TTC549 (cell line): ENCODE measurements around the gene ST7.
A peak's percentile ranks its signal among the peaks of the same experiment; 100 is the strongest.
"Not testable (repeated sequence)": the region's sequence is repeated elsewhere in the genome, so short reads cannot be mapped to it uniquely, and the experiment has no call there.

Experiments
- FAIRE-seq: peaks from 2 replicates; lab custom pipeline; 2012; peaks lifted over from hg19 to GRCh38; lab: Jason Lieb, UNC

ST7 gene

GRCh38 chr7:117009705-117010361 is 56.5 kb downstream of the ST7 start:
- FAIRE-seq, result no peak

DNA sequence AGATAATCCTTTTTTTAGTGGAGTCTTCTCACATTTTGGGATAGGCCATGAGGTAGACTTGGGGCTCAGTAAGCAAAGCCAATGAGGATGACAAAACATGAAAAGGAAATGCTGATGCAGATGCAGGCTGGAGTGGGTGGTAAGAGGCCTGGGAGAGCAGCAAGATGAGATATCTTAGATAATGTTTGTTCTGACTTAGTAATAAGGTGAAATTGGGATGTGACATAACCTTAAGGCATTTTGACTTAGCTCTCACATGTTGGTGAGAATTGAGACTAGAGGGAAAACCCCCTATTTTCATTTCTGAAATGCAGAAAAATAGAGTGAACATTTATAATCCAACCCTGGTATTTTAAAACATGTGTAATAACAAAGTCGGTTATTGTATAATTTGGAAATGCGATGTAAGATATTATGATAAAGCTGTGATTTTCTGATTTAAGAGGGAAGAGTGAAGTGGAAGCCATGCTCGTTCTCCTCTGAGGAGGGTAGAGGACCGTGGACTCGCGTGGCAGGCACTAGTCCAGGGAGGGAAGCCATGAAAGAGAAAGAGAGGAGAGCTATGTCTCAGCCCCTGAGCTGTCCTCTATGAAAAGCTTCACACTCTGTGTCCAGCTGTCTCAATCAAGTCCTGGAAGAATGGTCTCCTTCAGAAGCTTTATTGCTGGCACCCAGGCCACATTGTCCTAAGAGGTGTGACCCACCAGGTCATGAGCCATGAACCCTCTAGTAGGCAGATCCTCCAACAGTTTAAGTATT is 57.3 kb downstream of the ST7 start:
- FAIRE-seq, result no peak

- FAIRE-seq, result no peak
These were observed 58.3 kb downstream of the ST7 start for GRCh38 chr7:117011419-117012260.

- no peak for FAIRE-seq
These were observed 59.0 kb downstream of the ST7 start for GRCh38 chr7:117012284-117012683.

DNA sequence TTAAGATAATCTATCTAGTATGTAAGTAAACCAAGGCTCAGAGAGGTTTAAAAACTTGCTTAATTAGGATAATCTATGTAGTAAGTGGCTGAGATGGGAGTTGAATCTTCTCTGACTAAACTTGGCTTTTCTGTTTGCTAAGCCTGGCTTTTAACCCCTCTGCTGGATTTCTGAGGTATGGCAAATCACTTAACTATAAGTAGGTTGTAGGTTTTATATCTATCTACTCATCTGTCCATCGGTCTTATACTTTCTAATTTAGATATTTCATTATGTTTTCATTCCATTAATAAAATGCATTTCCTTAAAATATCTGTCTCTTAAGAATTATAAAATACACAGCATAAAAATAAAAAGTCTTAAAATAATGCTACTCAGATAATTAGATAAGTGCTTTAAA is 59.4 kb downstream of the ST7 start:
- FAIRE-seq, result peak; percentile 81

DNA sequence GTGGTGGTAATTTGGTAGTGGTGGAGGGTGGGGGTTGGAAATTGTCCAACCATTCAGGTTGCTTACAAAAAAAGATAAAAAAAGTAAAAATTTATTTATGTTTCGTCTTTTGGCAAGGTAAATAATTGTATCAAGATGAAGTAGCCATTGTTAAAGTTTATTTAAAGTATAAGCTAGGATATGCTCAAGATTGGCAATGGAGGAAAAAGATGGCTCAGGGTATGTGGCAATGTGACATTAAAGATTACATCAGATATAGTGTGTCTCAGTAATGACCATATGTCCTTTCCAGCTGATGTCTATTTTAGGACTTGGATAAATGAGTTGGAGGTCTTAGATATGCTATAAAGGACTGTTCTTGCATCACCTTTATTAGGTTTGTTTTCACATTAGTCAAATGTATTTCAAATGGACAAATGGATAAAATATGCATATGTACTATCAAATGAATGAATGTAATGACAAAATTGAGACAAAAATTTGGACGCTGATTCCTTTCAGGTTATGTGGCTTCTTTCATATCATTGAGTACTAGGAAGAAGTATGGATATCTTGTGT is 60.9 kb downstream of the ST7 start:
- no peak for FAIRE-seq

GRCh38 chr7:117014673-117015133 is 61.4 kb downstream of the ST7 start:
- peak; percentile 41 for FAIRE-seq

GRCh38 chr7:117015258-117016184 is 62.2 kb downstream of the ST7 start:
- FAIRE-seq, result no peak

DNA sequence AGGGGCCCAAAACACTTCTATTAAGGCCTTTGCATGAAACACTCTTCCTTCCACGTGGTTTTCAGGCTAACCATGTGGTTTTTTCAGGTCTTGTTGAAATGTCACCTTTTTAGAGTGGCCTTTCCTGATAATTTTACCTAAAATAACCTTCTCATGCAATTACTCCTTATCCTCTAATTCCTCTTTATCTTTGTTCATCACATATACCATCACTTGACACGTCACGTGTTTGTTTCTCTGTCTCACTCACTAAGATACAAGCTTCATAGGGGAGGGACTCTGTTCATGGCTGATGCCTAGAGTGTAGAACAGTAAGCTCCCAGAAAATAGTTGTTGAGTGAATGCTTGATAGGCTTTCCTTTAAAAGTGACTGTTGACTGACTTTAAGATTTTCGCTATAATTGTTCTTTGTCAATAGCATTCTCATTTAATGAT is 63.7 kb downstream of the ST7 start:
- no peak for FAIRE-seq

- FAIRE-seq, result no peak
These were observed 64.5 kb downstream of the ST7 start for GRCh38 chr7:117017702-117018266.

DNA sequence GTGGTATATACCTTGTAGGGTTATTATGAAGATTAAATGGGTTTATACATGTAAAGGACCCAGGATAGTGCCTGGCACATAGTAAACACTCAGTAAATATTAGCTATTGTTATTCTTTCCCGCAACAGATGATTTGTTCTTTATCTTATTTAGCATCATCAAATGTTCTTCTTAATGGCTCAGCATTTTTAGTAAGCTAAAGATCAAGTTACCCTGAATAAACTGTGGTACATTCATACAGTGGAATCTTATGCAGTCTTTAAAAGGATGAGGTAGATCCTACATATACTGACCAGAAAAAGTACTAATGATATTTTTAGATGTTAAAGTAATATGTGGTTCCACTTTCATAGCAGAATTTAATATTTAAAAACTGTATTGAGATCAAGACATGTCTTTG is 65.4 kb downstream of the ST7 start:
- FAIRE-seq, result no peak

DNA sequence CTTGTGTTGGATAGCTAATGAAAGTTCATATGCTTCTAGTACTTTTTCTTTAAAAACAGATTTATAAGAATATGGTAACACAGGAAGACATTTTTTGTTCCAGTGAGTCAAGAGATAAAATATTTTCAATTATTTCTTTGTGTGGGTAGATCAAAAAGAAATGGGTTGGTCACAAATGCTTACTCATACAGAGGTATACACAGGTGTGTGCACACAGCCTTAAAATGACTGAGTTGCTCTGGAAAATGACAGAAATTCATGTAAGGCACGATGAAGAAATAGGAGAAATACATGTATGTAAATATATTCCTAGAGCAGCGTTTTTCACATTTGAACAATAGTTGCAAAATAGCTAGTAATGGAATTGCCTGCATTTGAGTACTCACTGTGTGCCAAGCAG is 66.0 kb downstream of the ST7 start:
- no peak for FAIRE-seq

GRCh38 chr7:117019786-117020590 is 66.7 kb downstream of the ST7 start:
- FAIRE-seq, result peak; percentile 7

GRCh38 chr7:117020591-117020973 is 67.3 kb downstream of the ST7 start:
- no peak for FAIRE-seq

DNA sequence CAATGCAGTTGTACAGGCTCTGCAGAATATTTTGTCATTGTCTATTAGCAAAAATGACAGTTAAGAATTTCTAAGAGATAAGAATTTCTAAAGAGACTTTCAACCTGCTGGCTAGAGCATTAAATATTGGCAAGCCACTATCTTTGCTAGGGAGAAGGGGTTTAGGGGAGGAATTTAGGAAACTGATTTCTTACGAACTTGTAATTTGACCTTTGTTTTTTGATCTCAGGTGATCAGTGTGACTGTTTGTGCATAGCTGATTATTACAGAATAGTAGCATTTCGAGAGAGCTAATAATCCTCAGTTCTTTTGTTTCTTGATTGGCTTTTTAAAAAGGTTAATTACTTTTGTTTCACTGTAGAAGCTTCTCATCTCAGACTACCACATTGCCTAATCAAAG is 68.1 kb downstream of the ST7 start:
- no peak for FAIRE-seq

DNA sequence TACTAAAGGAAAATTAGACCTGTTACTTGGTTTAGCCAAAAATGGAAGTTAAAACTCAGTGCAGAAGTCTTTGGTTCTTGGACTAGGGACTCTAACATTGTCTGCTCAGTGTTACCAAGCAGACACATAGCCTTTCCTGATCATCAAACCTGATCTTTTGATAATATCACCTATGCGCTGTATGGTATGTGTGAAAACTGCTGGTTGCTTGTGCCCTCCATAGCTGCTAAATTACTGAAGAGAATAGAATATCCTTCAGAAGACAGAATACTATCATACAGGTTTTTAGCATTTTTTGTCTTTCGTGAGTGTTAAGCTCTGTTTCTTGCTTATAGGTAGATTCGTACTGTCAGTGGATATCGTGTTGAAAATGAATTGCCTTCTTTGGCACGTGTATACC is 68.7 kb downstream of the ST7 start:
- no peak for FAIRE-seq

DNA sequence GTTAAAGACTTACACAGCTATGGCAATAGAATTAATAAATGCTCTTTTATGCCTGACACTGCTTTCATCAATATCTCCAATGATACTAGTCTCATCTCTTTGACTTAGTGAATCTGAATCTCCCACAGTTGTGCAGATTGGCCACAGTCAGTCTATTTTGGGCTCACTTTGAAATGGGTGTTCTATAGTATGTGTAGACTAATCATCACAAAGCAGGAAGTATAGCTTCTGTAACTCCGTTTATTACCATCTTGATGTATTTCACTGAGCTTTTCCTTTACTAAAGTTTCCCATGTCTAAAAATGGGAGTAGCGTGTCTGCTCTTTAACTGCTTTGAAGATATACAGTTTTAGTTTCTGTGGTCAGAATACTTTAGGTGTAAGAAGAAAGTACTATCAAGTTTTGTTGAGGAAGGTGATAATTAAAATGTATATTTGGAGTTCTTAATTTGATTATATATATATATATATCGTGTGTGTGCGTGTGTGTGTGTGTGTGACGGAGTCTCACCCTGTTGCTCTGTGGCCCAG is 70.1 kb downstream of the ST7 start:
- FAIRE-seq, result no peak

GRCh38 chr7:117024811-117025210 is 71.5 kb downstream of the ST7 start:
- FAIRE-seq, result no peak

DNA sequence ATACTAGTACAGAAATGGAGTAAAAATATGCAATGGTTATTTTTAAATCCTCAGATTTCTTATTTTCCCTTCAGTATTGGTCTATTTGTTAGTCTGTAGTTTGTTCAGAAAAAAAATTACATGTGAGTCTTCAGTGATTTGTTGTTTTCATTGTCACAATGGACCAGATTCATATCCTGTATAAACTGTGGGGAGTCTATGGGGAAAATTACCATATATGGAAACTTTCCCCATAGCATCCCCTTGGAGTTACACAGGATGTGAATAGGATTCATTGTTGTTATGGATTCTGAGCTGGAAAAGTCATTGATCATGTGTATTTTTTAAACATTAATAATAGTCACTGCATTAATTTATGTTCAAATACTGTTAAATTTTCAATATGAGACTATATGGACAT is 72.6 kb downstream of the ST7 start:
- no peak for FAIRE-seq

GRCh38 chr7:117030346-117030745 is 77.0 kb downstream of the ST7 start:
- FAIRE-seq, result not testable (repeated sequence)
